Subcutaneous adipose tissue (tissue), 4 donors: ENCODE measurements around the gene EMD. TPM values are rescaled to one million over a fixed set of nuclear protein-coding genes. Genes with fewer than 3 reads are reported as not detected.

Experiments
- CTCF ChIP-seq: fragments of 450-650 bp; IDR thresholded peaks from one replicate; pipeline ENCODE4 v1.5.1; 2016; ENCODE audit warnings: low read depth, mild to moderate bottlenecking, control low read depth, antibody characterized with exemption, moderate library complexity
- total RNA-seq, 4 donors: library from RNA; depleted of rRNA; stranded (reverse); fragments of >200 nt; gene quantifications; one replicate each; pipeline ENCODE4 v1.1.0, GENCODE V29; 2016

The EMD gene
- total RNA-seq = 10 to 100 TPM; 27.6 to 37.9 (median 30.2) TPM

GRCh38 chrX:154378799-154379568, at the start of gene EMD:
EMD (plus strand) TSS chrX:154379295; CDS start chrX:154379485, 190 bp downstream.
- no peak for TF ChIP-seq CTCF

GRCh38 chrX:154332561-154332960, 46.5 kb upstream of the EMD start:
- no peak for TF ChIP-seq CTCF

GRCh38 chrX:154333116-154333515, 46.0 kb upstream of the EMD start:
- TF ChIP-seq CTCF = no peak

GRCh38 chrX:154333837-154334271, 45.2 kb upstream of the EMD start:
- no peak for TF ChIP-seq CTCF

- no peak for TF ChIP-seq CTCF
Measured at GRCh38 chrX:154334496-154334895, 44.6 kb upstream of the EMD start.

GRCh38 chrX:154348114-154348531, 31.0 kb upstream of the EMD start:
- TF ChIP-seq CTCF = no peak

GRCh38 chrX:154348646-154349358, 30.3 kb upstream of the EMD start:
- TF ChIP-seq CTCF = no peak
